Dedifferentiated amniotic fluid mesenchymal stem cell (primary cell): ENCODE data around the gene IL15RA.
A peak's percentile ranks its signal among the peaks of the same experiment; 100 is the strongest.

Source experiments
- DNase-seq: peaks from one replicate; pipeline ENCODE4 v3.0.0-alpha.2; 2016; ENCODE audit errors: extremely low spot score

Gene IL15RA

DNA sequence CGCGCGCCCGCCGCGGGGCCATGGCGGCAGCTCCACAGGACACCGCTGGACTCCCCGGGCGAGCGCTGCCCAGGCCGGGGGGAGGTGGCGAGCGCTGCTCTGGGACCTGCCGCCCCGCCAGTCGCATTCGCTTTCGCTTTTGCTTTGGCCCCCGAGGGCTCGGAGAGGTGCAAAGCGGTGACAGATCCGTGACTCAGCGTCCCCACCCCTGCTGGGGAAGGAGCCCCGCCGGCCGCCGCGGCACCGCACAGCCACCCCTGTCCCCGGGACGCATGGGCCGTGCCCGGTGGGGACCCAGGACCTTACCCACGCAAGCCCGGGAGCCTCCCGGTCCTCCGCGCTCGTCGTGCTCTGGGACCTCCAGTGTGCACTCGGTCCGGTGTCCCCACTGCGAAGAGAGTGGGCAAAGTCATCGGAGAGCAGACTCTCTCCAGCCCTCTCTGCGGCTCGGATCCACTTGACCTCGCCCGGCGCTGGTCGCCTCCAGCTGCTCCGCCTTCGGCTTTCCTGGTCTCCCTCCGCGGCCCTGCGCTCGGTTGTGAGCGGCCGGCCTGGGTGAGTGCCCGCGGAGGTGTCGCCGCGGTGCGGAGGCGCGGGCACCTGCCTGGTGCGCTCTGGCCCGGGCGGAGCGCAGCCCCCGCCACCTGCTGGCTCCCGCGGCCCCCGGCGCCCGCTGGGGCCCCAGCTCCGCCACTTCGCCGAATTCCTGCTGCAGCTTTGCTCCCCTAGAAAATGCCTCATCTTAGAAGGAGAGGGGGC, at the start of gene IL15RA:
TSS of gene IL15RA (minus strand) at position 73 of the 759 bp plus-strand sequence. CDS start at position 22, 51 bp downstream.
- peak; percentile 51 for DNase-seq

DNA sequence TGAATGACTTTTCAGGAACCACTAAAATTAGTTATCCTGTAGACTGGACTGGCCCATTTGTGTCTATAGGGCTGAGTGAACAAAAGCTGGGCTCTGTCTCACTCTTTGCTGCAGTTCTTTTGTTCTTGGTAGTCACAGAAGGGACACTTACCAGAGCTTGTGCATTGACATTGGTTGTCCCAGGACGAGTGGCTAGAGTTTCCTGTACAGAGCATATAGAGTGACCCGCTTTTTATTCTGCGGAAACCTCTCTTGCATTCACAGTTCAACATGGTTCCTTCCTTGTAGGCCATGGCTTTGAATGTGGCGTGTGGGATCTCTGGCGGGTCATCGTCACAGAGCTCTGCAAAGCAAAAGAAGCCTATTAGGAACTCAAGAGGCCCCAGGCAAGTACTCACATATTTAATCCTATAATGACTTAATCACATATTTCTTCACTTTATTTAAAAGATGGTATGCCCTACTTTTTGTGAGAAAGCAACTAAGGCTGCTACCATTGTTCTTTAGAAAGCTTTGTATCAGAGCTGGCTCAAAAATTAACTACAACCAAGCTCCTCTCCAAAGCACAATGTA, 48.4 kb upstream of the IL15RA start:
- DNase-seq: no peak

- no peak for DNase-seq
Observed at GRCh38 chr10:6024334-6024682, 47.0 kb upstream of the IL15RA start.

GRCh38 chr10:6023661-6024333, 46.5 kb upstream of the IL15RA start:
- no peak for DNase-seq

DNA sequence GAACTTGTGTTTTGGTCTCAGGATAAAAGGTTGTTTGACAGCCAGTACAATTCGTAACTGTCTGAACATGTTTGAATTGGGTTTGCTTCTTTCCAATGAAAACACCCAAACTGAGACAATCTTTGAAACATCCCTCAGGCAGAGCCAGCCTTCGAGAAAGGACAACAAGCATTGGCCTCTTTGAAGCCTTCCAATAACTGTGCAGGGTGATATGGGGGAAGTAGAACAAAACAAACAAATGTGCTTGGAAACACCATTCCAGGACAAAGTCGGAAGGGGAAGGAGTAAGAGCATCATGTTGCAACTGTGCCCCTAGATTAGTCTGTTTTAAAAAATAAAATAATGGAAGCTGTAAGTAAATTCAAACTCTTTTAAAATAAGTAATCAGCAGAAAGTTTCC, 45.3 kb upstream of the IL15RA start:
- no peak for DNase-seq

GRCh38 chr10:6020826-6021225, 43.5 kb upstream of the IL15RA start:
- DNase-seq: no peak

- no peak for DNase-seq
Observed at GRCh38 chr10:6019796-6020195, 42.5 kb upstream of the IL15RA start.

DNA sequence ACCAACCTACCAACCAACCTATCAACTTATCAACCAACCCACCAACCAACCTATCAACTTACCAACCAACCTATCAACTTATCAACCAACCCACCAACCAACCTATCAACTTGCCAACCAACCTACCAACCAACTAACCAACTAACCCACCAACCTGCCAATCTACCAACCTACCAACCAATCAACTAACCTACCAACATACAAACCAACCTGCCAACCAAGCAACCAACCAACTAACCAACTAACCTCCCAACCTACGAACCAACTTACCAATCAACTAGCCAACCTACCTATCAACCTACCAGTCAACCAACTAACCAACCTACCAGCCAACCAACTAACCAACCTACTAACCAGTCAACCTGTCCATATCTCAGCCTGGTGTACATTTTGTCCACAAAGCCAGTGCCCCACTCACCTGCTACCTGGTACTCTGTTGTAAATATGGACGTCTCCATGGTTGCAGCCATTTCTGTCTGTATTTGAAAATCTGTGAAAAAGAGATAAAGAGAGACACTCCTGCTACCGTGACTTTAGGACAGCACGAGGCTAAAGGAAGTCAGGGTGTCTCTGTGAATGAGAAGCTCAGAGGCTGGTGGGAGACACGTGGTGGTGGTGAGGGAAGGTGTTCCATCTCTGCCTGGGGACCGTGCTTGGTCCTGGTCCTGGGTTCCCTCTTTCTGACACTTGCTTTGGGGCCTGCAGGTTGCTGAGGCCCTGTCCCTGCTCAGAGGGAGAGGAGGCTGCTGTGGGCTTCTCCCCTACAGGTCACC, 41.9 kb upstream of the IL15RA start:
- no peak for DNase-seq

DNA sequence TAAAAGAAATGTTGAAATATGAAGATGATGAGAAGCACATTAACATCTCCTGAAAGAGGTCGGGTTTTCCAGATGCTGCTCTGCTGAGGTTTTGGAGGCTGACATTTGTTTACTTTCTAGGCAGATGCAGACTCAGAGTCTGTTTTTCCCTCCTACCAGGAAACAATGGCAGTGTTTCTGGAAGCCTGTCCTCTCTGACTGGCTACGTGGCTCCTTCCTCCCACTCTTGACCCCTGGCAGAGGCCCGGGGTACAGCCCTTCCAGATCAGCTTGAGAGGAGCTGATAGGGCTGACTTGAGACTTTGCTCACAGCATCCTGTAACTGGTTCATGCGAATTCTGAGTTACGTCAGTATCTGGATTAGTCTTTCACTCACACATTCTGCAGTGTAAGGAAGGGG, 41.1 kb upstream of the IL15RA start:
- DNase-seq: no peak

DNA sequence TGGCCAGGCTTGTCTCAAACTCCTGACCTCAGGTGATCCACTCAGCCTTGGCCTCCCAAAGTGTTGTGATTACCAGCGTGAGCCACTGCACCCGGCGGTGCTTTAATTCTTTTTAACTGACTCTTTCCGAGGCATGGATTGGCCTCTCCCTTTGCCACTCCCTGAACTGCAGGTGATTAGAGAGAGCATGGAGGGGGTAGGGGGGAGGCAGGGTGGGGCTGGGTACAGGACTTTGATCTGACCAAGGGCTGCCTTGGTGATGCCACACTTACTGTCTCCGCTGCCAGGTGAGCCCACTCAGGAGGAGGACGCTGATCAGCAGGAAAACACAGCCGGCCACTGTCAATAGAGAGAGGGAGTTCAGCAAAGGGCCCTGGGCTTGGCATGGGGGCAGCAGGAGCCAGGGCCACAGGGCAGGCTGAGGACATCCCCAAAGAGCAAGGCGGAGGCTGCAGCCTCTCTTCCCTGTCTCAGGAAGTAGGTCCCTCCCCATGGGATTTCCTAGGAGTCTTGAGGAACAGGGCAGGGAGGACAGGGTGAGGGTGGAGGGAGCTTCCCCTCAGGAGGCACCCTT, 40.5 kb upstream of the IL15RA start:
- no peak for DNase-seq

DNA sequence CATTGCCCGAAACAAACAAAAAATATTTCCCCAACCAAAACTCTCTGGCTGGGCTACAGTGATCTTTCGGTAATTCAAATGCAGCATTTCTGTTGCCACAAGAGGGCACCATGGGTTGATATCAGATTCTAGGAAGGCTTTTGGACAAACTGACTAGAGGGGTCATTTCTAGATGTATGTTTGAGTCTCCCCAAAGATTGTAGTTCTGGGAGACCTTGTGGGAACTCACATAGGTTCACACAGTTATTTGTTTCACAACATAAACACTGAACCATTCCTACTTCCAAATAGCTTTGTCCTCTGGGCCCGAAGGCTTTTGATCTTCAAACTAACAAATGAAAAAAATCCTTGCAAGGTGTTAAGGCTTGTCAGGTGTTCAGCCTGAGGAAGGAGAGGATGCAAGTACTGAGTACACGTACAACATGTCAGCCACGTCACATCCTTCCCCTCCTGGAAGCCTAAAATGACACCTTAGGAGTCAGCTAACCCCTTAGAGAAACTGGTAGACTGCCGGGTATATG, 37.0 kb upstream of the IL15RA start:
- peak; percentile 51 for DNase-seq

GRCh38 chr10:6013413-6014192, 36.3 kb upstream of the IL15RA start:
- no peak for DNase-seq

GRCh38 chr10:6012121-6012905, 35.0 kb upstream of the IL15RA start:
- no peak for DNase-seq

DNA sequence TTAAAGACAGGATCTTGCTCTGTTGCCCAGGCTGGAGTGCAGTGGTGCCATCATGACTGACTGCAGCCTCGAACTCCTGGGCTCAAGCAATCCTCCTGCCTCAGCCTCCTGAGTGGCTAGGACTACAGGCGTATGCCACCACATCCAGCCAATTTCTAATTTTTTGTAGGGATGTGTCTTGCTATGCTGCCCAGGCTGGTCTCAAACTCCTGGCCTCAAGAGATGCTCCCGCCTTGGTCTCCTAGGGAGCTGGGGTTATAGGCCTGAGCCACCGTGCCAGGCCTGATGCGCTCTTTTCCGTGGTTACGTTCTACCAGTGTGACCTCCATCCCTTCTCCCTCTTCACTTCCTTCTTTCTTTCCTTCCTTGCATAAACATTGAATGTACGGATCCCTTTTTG, 34.2 kb upstream of the IL15RA start:
- DNase-seq: no peak

DNA sequence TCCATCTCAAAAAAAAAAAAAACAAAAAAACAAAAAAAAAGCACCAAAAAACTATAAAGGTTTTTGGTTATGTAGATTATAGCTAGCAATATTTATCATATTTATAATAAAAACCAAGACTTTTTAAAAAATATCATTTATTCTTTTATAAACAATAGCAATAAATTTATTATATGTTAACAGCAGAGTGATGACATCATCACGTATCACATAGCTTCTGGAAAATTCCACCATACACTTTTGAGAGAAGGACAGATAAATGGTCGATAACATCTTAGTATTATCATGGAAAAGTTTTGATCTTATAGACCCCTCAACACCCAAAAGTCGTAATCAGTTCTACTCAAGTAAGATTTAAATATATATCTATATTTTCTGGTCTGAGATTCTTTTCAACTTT, 33.2 kb upstream of the IL15RA start:
- no peak for DNase-seq

DNA sequence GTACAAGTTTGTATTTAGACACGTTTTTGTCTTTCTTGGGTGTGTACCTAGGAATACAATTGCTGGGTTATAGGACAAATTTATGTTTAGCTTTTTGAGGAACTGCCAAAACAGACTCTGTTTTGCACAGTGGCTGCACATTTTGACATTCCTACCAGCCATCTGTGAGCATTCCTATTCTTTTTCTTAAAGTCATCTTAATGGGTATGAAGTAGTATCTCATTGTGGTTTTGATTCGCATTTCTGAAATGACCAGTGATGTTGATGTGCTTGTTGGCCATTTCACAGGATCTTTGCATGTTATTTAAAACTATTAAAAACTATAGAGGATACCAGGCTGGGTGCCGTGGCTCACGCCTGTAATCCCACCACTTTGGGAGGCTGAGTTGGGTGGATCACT, 32.6 kb upstream of the IL15RA start:
- DNase-seq: no peak

DNA sequence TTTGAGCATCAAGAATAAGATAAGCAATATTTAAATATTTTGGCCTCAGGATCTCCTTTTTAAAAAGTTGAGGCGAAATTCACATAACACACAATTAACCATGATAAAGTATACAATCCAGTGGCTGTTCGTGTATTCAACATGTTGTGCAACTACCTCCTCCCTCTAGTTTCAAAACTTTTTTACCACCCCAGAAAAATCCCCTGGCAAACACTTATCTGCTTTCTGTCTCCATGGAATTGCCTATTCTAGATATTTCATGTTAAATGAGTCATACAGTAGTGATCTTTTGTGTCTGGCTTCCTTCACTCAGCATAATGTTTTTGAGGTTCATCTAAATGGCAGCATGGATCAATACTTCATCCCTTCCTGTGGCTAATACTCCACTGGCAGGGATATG, 31.8 kb upstream of the IL15RA start:
- DNase-seq: peak; percentile 31

DNA sequence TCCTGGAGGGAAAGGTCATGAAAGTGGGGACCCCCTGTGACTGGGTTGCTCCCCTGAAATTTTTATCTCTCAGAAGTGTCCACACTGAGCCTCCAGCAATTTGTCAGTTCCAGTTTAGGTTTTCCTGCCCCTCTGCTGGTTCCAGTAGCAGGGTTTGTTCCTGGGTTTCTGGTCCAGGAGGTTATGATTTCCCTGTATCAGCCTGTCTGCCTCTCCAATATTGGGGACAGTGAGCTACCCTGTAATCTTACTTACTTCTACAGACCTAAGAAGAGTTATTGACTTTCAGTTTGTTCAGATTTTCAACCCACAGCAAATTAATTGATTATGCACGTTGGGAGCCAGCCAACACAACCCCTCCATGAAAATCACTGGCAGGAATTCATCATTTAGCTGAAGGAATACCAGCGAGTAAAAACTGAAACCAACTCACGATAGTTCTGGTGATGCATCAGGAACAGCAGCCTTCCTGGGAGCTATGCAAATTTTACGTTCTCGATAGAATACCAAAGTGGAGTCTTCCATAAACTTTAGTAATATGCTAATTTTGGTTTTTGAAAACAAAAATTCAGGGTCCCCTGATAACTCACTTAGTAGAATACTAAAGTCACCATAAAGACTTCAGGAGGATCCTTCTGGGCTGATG, 31.3 kb upstream of the IL15RA start:
- no peak for DNase-seq

DNA sequence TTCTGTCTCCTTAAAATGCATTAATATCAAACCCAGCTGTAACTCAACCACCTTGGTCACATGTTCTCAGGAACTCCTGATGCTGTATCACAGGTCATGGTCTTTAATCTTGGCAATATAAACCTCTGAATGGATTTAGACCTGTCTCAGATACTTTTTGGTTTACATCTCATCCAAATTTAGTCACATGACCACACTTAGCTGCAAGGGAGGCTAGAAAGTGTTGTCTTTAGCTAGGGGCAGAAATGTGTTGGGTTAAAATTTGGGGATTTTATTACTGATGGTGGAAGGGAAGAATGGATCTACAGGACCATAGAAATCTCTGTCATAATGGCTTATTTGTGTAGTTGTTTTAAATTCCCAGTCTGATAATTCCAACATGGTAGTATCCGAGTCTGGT, 29.6 kb upstream of the IL15RA start:
- DNase-seq: no peak

DNA sequence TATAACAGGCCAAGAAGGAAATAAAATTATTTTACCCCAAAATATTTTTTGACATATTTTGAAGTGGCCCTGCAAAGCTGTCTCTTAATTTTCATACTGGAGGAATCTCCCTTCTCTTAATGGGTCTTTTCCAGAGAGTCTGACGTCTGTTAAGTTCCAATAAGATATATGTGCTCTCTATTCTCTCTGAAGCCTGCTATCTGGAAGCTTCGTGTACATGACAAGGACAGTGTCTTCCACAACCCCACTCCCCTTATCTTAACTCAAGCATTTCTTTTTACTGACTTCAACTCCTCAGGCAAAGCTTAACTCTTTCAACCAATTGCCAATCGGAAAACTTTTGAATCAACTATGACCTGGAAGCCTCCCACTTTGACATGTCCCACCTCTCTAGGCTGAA, 29.2 kb upstream of the IL15RA start:
- no peak for DNase-seq
